Stimulated activated memory B cell treated with anti-CD40 and anti-IgM and Interleukin-4, amounts not matched to agents 10 μg/mL and 1 μg/mL and 100 μg/mL, for 72 hours (primary cell): ENCODE measurements around the gene TOGARAM1.
"Not testable (repeated sequence)": the region's sequence is repeated elsewhere in the genome, so short reads cannot be mapped to it uniquely, and the experiment has no call there.

Experiments
- ATAC-seq: fragments of 150-1000 bp; cut with Tn5 transposase; 2 replicates; pipeline ENCODE4 v1.10.0; 2021
- H3K27ac Mint-ChIP-seq: one replicate; pipeline ENCODE4 v1.8.0; 2022; ENCODE audit warnings: mild to moderate bottlenecking, mixed read lengths
- H3K27me3 Mint-ChIP-seq: one replicate; pipeline ENCODE4 v1.8.0; 2022; ENCODE audit warnings: mixed read lengths
- H3K36me3 Mint-ChIP-seq: one replicate; pipeline ENCODE4 v1.8.0; 2022; ENCODE audit warnings: mixed read lengths
- H3K4me1 Mint-ChIP-seq: one replicate; pipeline ENCODE4 v1.8.0; 2022; ENCODE audit warnings: mixed read lengths
- H3K4me3 Mint-ChIP-seq: one replicate; pipeline ENCODE4 v1.8.0; 2022; ENCODE audit warnings: mild to moderate bottlenecking, moderate library complexity, mixed read lengths
- H3K9me3 Mint-ChIP-seq: one replicate; pipeline ENCODE4 v1.8.0; 2022; ENCODE audit warnings: mixed read lengths

TOGARAM1 gene

GRCh38 chr14:45051180-45051579 is 89.2 kb downstream of the TOGARAM1 start:
- Mint-ChIP-seq H3K27me3 (no peaks in the 10 kb centered on the region), H3K4me3 (no peak overlapping the region), H3K27ac (no peak overlapping the region), H3K9me3 (no peaks in the 10 kb centered on the region), H3K36me3 (peaks cover 66% of the 10 kb centered on the region), H3K4me1 (no peaks in the 10 kb centered on the region)
- no peak for ATAC-seq

- H3K9me3 Mint-ChIP-seq, result peaks cover 5% of the 10 kb centered on the region
- H3K4me1 Mint-ChIP-seq, result no peaks in the 10 kb centered on the region
- H3K36me3 Mint-ChIP-seq, result peaks cover 66% of the 10 kb centered on the region
- H3K27me3 Mint-ChIP-seq, result no peaks in the 10 kb centered on the region
- no peak for ATAC-seq
- H3K4me3 Mint-ChIP-seq, result no peak overlapping the region
- H3K27ac Mint-ChIP-seq, result no peak overlapping the region
Observed at GRCh38 chr14:45051896-45052295, 89.9 kb downstream of the TOGARAM1 start.

- no peak for ATAC-seq
- Mint-ChIP-seq H3K27ac (no peak overlapping the region), H3K4me1 (no peaks in the 10 kb centered on the region), H3K36me3 (peaks cover 53% of the 10 kb centered on the region), H3K4me3 (no peak overlapping the region), H3K27me3 (no peaks in the 10 kb centered on the region), H3K9me3 (peaks cover 9% of the 10 kb centered on the region)
Observed at GRCh38 chr14:45057349-45057748, 95.4 kb downstream of the TOGARAM1 start.

- Mint-ChIP-seq H3K9me3 (peaks cover 9% of the 10 kb centered on the region), H3K27ac (no peak overlapping the region), H3K27me3 (no peaks in the 10 kb centered on the region), H3K36me3 (peaks cover 50% of the 10 kb centered on the region), H3K4me1 (no peaks in the 10 kb centered on the region), H3K4me3 (no peak overlapping the region)
- ATAC-seq, result no peak
Observed at GRCh38 chr14:45057881-45058364, 95.9 kb downstream of the TOGARAM1 start.

GRCh38 chr14:45060551-45060950 is 98.6 kb downstream of the TOGARAM1 start:
- no peak for ATAC-seq
- Mint-ChIP-seq H3K4me3 (no peak overlapping the region), H3K9me3 (peaks cover 9% of the 10 kb centered on the region), H3K36me3 (peaks cover 53% of the 10 kb centered on the region), H3K27ac (no peak overlapping the region), H3K4me1 (peaks cover 4% of the 10 kb centered on the region), H3K27me3 (no peaks in the 10 kb centered on the region)

GRCh38 chr14:45065540-45065939 is 103.5 kb downstream of the TOGARAM1 start:
- Mint-ChIP-seq H3K27ac (no peak overlapping the region), H3K9me3 (no peaks in the 10 kb centered on the region), H3K4me3 (no peak overlapping the region), H3K27me3 (no peaks in the 10 kb centered on the region), H3K4me1 (peaks cover 4% of the 10 kb centered on the region), H3K36me3 (peaks cover 35% of the 10 kb centered on the region)
- ATAC-seq, result no peak

- Mint-ChIP-seq H3K4me3 (no peak overlapping the region), H3K36me3 (peaks cover 35% of the 10 kb centered on the region), H3K27ac (no peak overlapping the region), H3K9me3 (no peaks in the 10 kb centered on the region), H3K4me1 (peaks cover 4% of the 10 kb centered on the region), H3K27me3 (no peaks in the 10 kb centered on the region)
- no peak for ATAC-seq
Observed at GRCh38 chr14:45065956-45066355, 104.0 kb downstream of the TOGARAM1 start.

GRCh38 chr14:45066667-45067066 is 104.7 kb downstream of the TOGARAM1 start:
- Mint-ChIP-seq H3K27ac (no peak overlapping the region), H3K27me3 (no peaks in the 10 kb centered on the region), H3K9me3 (no peaks in the 10 kb centered on the region), H3K4me3 (no peak overlapping the region), H3K36me3 (peaks cover 35% of the 10 kb centered on the region), H3K4me1 (peaks cover 4% of the 10 kb centered on the region)
- no peak for ATAC-seq

- H3K27me3 Mint-ChIP-seq, result no peaks in the 10 kb centered on the region
- no peaks in the 10 kb centered on the region for H3K9me3 Mint-ChIP-seq
- H3K27ac Mint-ChIP-seq, result no peak overlapping the region
- H3K4me3 Mint-ChIP-seq, result no peak overlapping the region
- peaks cover 34% of the 10 kb centered on the region for H3K36me3 Mint-ChIP-seq
- peaks cover 4% of the 10 kb centered on the region for H3K4me1 Mint-ChIP-seq
- no peak for ATAC-seq
Observed at GRCh38 chr14:45068396-45068795, 106.4 kb downstream of the TOGARAM1 start.

GRCh38 chr14:45070215-45070614 is 108.2 kb downstream of the TOGARAM1 start:
- no peak overlapping the region for H3K27ac Mint-ChIP-seq
- no peaks in the 10 kb centered on the region for H3K9me3 Mint-ChIP-seq
- H3K4me3 Mint-ChIP-seq, result no peak overlapping the region
- no peaks in the 10 kb centered on the region for H3K27me3 Mint-ChIP-seq
- H3K36me3 Mint-ChIP-seq, result peaks cover 20% of the 10 kb centered on the region
- no peak for ATAC-seq
- H3K4me1 Mint-ChIP-seq, result no peaks in the 10 kb centered on the region

- Mint-ChIP-seq H3K9me3 (no peaks in the 10 kb centered on the region), H3K27ac (no peak overlapping the region), H3K4me3 (no peak overlapping the region), H3K36me3 (peaks cover 20% of the 10 kb centered on the region), H3K27me3 (no peaks in the 10 kb centered on the region), H3K4me1 (no peaks in the 10 kb centered on the region)
- ATAC-seq, result no peak
Observed at GRCh38 chr14:45072126-45072525, 110.1 kb downstream of the TOGARAM1 start.

GRCh38 chr14:45073231-45073879 is 111.4 kb downstream of the TOGARAM1 start:
- H3K4me3 Mint-ChIP-seq, result no peak overlapping the region
- H3K4me1 Mint-ChIP-seq, result no peaks in the 10 kb centered on the region
- no peaks in the 10 kb centered on the region for H3K27me3 Mint-ChIP-seq
- no peak for ATAC-seq
- no peaks in the 10 kb centered on the region for H3K9me3 Mint-ChIP-seq
- no peak overlapping the region for H3K27ac Mint-ChIP-seq
- H3K36me3 Mint-ChIP-seq, result peaks cover 20% of the 10 kb centered on the region

- Mint-ChIP-seq H3K9me3 (no peaks in the 10 kb centered on the region), H3K27me3 (no peaks in the 10 kb centered on the region), H3K4me3 (no peak overlapping the region), H3K4me1 (peaks cover 3% of the 10 kb centered on the region), H3K36me3 (no peaks in the 10 kb centered on the region), H3K27ac (no peak overlapping the region)
- ATAC-seq, result no peak
Observed at GRCh38 chr14:45078323-45078722, 116.3 kb downstream of the TOGARAM1 start.

- H3K27ac Mint-ChIP-seq, H3K9me3 Mint-ChIP-seq, H3K27me3 Mint-ChIP-seq, H3K36me3 Mint-ChIP-seq, H3K4me3 Mint-ChIP-seq, ATAC-seq: not testable (repeated sequence)
- peaks cover 20% of the 10 kb centered on the region for H3K4me1 Mint-ChIP-seq
Observed at GRCh38 chr14:45080416-45080968, 118.5 kb downstream of the TOGARAM1 start.

GRCh38 chr14:45081096-45081495 is 119.1 kb downstream of the TOGARAM1 start:
- not testable (repeated sequence) for H3K4me3 Mint-ChIP-seq, H3K9me3 Mint-ChIP-seq, ATAC-seq, H3K27me3 Mint-ChIP-seq, H3K27ac Mint-ChIP-seq, H3K36me3 Mint-ChIP-seq
- peaks cover 26% of the 10 kb centered on the region for H3K4me1 Mint-ChIP-seq

GRCh38 chr14:45082420-45082819 is 120.4 kb downstream of the TOGARAM1 start:
- ATAC-seq, result no peak
- Mint-ChIP-seq H3K27ac (no peak overlapping the region), H3K9me3 (no peaks in the 10 kb centered on the region), H3K4me1 (peaks cover 39% of the 10 kb centered on the region), H3K4me3 (no peak overlapping the region), H3K27me3 (no peaks in the 10 kb centered on the region), H3K36me3 (no peaks in the 10 kb centered on the region)
